GM11168 (cell line): Measurements from ENCODE around the gene NIPBL.
"Not testable (repeated sequence)": the region's sequence is repeated elsewhere in the genome, so short reads cannot be mapped to it uniquely, and the experiment has no call there.

Experiments
- in situ Hi-C: fragments of 300-500 bp; cut with MboI; formaldehyde crosslinking; loops from one replicate; pipeline ENCODE4 v1.12.0; 2022; ENCODE audit warnings: low sequenced_read_pairs; ENCODE audit not compliant: unreplicated experiment

The NIPBL gene

DNA sequence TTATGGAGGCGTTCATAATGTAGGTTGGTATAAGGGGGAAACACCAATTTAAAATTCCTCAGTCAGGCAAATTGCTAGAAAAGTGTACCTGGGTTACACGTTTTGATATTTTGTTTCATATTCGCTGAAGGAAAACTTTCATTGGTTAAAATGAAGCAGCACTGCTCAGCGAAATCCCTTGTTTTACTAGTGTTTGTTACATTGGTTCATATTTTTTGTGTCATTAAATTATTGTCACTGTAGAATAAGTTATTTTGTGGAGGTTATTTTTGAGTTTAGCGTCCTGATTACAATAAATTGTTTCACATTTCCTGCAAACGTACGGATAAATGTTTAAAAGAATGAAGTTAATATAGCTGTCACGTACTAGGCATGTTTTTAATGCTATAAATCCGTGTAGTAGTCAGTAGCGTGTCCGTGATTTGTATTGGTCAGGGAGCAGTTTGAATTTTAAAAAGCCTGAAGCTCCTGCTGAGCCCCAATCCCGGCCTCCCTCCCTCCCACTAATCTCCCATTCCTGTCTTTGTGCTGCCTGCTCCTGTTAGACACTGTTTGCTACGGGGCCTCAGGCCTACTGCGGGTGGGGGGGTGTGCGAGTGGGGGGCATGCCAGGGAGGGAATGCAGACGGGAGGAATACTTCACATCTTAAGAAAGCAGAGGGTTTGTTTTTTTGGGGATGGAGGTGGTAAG, 2.0 kb downstream of the NIPBL start:
- in situ Hi-C loops: no loop called here

DNA sequence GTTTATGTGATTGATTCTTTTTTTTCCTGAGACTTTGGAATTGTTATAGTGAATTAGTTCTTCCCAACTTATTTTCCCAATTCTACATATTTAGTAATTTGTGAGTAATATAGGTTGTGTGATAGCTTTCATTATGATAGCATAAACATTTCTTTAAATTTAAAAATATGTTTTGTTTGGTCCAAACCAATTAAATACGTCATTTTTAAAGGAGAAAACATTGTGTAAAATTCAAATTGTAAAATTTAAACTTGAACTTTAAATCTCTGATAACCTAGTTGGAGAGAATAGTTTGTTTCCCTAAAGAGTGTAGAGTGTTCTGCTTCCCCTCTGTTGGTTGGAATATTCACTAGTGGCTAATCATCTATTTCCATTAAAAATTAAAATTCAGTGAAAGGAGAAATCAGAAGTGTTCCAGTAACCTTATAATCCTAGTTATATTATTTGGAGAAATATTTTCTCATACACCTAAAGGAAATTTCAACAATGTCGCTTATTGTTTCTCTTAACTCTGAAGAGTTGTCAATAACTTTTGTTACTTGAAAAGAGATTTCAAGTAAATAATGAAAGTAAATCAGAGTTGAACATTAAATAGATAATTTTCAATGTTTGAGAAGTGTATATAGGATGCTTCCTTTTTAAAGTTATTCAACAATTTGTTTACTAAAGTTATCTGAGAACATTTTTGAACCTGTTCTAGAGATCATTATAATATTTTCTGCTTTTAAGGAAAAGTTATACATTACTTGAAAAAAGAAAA, 2.9 kb downstream of the NIPBL start:
- in situ Hi-C loops: no loop called here

DNA sequence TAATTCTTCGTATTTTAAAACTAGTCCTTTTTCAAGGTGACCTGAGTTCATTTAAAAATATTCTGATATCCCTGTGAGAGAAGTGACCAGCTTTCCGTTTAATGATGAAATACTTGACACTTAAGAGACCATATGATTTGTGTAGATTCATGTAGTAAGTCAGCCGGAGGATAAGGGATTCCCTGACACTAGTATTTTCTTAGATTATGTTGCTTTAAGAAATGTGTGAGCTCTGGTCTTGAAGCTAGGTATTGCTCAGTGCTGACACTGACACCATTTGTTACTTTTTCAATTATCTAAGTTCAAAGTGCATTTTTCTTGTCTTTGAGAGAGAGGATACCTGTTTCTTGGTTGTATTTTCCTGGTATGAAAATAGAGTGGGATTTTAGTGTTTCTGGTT, 4.2 kb downstream of the NIPBL start:
- in situ Hi-C loops: no loop called here

DNA sequence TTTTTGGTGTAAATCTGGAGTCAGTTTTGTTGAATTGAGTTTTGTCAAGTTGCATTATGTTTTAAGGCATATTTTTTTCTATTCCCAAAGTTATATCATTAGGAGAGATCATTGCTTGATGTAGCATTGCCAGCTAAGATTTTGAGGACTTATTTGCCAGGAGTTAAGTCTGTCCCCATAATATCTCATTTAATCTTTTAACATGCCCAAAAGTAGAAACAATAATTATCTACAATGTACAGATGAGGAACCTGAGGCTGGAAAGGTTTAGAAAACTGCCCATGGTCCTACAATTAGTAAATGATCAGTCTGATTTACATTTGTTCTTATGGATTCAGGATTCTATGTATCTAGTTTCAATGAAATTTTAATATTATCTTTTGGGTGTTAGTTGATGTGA, 4.7 kb downstream of the NIPBL start:
- in situ Hi-C loops: no loop called here

DNA sequence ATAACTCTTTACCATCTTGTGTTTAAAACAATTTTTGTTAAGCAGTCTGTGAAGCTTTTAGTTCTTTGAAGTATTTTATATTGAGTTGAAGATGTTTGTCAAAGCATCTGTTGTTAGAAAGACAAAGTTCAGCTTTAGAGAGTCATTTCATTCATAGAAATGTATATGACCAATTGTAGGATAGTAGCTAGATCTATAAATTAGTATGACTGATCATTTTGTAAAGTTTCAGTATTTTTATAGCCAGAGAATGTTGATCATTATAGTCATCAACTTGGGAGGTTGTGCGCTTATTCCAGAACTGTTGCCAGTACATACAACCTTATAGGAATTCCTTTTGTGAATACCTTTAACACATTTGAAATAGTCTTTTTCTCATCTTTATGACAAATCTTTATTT, 5.2 kb downstream of the NIPBL start:
- in situ Hi-C loops: no loop called here

DNA sequence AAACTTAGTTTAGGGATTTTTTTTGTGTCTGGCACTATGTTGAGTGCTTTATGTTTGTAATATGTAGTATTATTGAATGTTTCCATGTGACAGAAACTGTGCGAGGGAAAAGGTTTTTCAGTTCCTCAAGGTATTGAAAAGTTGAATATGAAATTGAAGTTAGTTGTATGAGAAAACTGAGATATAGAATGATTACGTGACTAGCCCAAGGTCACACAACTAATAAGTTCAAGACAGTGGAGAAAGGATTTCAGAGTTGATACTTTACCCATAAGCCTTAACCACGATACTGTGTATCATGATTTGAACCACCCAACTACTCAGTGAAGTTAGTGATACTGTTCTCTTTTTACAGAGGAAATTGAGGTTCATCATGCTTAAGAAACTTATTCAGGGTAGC, 5.7 kb downstream of the NIPBL start:
- in situ Hi-C loops: no loop called here

DNA sequence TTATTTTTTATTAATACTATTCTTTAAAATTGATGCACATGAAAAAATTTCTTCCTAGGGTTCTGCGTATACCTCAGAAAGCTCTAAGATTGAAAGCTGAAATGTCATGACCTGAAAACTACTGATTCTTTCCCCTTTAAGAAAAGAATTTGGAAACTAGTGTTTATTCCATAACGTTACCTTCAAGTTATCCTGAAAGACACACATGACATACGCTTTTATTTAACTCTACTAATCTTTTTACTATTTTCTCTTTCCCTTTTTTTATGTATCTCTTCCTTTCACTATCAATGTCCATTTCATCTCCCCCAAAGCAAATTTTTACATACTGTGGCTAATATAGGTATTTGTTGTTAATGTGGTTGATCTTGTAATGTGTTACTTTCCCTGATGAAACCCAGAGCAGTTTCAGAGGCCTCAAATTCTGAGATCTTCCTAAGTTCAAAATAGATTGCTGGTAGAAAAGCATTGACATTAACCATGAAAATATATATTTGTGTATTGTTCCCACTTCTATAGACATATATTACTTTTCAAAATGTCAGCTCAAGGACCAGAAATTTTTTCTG, 7.4 kb downstream of the NIPBL start:
- in situ Hi-C loops: no loop called here

DNA sequence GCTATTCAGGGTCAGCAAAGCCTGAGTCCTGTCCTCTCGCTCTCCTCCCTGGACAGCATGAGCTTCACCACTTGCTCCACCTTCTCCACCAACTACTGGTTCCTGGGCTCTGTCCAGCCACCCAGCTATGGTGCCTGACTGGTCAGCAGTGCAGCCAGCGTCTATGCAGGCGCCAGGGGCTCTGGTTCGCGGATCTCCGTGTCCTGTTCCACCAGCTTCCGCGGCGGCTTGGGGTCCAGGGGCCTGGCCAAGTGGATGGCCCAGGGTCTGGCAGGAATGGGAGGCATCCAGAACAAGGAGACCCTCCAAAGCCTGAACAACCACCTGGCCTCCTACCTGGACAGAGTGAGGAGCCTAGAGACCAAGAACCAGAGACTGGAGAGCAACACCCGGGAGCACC, 8.6 kb downstream of the NIPBL start:
- in situ Hi-C loops: no loop called here

DNA sequence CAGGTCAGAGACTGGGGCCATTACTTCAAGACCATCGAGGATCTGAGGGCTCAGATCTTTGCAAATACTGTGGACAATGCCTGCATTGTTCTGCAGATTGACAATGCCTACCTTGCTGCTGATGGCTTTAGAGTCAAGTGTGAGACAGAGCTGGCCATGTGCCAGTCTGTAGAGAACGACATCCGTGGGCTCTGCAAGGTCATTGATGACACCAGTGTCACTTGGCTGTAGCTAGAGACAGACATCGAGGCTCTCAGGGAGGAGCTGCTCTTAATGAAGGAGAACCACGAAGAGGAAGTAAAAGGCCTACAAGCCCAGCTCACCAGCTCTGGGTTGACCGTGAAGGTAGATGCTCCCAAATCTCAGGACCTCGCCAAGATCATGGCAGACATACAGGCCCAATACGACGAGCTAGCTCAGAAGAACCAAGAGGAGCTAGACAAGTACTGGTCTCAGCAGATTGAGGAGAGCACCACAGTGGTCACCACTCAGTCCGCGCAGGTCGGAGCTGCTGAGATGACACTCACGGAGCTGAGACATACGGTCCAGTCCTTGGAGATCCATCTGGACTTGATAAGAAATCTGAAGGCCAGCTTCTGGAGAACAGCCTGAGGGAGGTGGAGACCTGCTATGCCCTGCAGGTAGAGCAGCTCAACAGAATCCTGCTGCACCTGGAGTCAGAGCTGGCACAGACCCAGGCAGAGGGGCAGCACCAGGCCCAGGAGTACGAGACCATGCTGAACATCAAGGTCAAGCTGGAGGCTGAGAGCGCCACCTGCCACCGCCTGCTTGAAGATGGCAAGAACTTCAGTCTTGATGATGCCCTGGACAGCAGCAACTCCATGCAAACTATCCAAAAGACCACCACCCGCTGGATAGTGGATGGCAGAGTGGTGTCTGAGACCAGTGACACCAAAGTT, 9.3 kb downstream of the NIPBL start:
- in situ Hi-C loops: no loop called here

DNA sequence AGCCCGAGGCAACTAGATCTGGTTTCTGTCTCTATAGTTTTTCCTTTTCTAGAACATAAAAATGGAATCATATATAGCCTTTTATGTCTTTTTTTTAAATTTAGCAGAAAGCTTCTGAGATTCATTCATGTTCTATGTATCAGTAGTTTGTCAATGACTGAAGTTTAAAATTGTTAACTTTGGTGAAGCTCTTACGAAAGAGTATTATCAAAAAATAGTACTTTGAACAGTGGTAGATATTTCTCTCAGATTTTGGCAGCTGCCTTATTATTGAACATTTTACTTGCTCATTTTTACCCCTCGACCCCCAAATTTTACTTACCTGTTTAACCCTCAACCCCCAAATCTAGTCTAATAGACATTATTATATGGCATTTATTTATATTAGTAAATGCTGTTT, 10.2 kb downstream of the NIPBL start:
- in situ Hi-C loops: no loop called here

DNA sequence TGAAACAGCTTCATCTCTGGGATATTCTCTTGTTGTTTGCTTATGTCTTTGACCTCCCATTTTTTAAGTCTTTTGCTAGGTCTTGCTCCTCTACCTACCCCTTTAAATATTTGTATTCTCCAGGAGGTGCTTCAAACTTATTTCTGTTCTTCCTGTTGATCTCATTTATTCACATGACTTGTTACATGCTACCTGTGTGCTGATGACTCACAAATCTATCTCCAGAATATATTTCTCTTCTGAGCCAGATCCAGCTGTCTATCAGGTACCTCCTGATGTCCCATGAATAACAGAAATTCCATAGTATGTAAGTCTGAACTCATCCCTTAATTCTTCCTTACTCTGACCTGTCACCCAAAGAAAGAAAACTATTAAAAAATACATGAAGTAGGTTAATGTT, 11.0 kb downstream of the NIPBL start:
- in situ Hi-C loops: no loop called here

DNA sequence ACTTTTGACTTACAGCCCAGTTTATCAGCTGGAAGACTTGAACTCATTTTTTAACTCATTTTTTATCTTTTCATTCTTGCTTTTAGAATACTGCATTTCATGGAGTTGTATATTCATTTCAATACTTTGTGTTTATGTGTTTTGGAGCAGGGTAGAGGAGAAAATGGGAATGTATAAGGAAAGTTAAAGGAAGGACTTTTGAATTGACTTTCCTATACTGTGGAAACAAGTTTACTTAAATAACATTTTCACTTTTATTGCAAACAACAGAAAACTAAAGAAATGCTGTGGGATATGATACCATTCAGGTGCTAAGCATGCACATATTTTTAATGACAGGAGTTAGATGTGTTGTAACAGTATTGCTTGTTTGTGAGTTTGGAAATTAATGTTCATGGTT, 11.7 kb downstream of the NIPBL start:
- in situ Hi-C loops: no loop called here

DNA sequence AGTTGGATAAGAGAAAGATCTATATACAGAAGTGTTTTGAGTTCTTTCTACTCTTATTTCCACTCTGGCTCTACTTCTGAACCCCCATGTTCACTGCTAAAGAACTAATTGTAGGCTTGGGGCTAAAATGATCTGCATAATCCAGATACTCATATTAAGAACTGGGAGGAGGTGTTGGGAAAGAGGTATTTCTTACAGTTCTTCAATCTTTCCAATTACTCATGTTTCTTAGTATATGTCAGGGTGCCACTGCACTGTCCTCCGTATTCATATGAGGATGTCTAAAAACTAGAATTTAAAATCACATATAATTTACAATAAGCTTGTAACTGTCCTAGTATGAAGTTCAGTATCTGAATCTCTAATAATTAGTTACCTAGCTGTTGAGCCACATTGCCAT, 12.7 kb downstream of the NIPBL start:
- in situ Hi-C loops: no loop called here

DNA sequence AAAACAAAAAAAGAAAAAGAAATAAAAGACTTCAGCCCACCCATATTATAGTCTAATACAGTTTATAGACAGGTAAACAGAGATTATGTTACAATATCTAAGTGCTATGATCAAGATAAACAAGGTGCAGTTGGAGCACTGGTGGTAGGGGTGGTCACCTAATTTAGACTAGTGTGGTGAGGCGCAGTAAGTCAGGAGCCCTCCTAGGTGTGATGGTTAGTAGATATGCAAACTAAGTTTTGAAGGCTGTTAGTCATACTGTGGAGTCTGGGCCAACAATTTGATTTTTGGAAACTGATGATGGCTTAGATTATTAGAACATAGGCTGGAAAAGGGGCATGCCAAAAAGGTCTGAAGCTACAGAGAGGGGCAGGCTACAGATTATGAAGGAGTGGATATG, 14.7 kb downstream of the NIPBL start:
- in situ Hi-C loops: no loop called here

DNA sequence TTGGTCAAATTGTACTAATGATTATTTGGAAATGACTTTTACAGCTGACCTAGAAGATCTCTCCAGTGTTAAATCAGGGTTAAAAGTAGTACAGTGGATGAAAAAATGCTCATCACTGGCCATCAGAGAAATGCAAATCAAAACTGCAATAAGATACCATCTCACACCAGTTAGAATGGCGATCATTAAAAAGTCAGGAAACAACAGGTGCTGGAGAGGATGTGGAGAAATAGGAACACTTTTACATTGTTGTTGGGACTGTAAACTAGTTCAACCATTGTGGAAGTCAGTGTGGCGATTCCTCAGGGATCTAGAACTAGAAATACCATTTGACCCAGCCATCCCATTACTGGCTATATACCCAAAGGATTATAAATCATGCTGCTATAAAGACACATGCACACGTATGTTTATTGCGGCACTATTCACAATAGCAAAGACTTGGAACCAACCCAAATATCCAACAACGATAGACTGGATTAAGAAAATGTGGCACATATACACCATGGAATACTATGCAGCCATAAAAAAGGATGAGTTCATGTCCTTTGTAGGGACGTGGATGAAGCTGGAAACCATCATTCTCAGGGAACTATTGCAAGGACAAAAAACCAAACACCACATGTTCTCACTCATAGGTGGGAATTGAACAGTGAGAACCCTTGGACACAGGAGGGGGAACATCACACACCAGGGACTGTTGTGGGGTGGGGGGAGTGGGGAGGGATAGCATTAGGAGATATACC, 15.7 kb downstream of the NIPBL start:
- in situ Hi-C loops: not testable (repeated sequence)

DNA sequence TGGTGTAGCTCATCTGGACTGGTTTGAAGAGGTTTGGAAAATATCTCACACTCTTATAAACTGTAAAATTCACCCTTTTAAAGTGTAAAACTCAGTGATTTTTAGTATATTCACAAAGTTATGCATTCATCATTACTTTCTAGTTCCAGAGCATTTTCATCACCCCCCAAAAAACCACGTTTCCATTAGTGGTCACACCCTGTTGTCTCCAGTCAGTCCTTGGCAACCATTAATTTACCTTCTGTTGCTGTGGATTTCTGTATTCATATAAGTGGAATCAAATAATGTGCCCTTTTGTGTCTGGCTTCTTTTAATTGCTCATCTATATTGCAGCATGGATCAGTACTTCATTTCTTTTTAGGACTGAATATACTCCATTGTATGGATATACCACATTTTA, 18.4 kb downstream of the NIPBL start:
- in situ Hi-C loops: no loop called here

DNA sequence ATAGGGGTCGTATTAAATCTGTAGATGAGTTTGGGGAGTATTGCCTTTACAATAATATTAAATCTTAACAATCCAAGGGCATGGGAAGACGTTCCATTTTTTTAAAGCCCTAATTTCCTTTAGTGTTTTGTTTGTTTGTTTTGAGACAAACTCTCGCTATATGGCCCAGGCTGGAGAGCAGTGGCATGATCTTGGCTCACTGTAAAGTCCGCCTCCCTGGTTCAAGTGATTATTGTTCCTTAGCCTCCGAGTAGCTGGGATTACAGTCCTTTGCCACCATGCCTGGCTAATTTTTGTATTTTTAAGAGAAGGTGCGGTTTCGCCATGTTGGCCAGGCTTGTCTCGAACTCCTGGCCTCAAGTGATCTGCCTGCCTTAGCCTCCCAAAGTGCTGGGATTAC, 19.9 kb downstream of the NIPBL start:
- in situ Hi-C loops: no loop called here

DNA sequence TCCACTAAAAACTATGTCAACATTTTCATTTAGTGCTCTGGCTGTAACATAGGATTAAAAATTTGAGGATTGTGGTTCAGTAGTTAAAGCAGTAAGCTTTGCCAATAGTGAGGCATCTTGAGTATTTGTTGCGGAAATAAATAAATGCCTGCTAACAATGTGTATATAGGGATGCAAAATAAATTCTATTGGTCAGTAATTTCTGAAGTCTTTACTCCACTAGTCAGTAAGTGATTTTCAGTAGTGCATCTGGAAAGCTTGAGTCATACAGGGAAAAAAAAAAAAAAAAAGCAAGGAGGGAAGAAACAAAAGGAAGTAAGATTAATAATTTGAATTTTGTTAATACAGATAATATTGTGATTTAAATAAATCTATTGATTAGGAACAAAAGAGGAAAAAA, 21.0 kb downstream of the NIPBL start:
- in situ Hi-C loops: no loop called here

DNA sequence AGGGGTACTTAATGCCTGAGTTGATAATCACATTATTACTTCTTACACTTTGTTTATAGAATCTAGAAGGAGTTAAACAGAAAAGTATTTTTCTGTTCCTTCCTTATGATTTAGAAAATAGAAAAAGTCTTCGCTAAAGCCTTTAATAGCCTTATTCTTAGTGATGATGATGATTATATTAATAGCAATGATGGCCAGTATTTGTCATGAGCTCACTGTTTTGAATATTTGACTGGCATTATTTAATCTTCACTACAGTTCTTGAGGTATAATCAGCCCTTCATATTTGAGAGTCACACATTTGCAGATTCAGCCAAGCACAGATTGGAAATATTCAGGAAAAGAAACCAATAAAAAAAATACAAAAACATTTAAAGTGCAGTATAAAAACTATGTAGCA, 23.3 kb downstream of the NIPBL start:
- in situ Hi-C loops: no loop called here

DNA sequence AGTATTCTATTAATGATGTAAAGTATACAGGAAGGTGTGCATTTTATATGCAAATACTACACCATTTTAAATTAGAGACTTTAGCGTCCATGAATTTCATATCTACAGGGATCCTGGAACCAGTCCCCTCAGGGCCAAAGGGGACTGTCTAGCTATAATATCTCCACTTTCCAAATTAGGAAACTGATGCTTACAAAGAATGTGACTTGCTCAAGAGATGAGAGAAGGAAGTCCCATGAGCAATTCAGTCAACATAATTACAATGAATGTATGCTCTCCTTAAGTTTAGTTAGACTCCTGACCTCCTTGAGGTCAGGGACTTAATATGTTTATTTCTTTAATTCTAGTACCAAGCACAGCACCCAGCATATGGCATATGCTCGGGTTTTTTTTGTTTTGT, 23.7 kb downstream of the NIPBL start:
- in situ Hi-C loops: no loop called here
